SK-N-SH treated with all-trans-retinoic acid at 6 μM for 48 hours (cell line): ENCODE results near the gene BLMH.

ENCODE experiments used
- ARNTL ChIP-seq: fragments of 450-650 bp; formaldehyde crosslinking; IDR thresholded peaks from 2 replicates; pipeline ENCODE4 v1.5.0; 2020; ENCODE audit warnings: low read depth, mild to moderate bottlenecking, moderate library complexity, borderline replicate concordance
- OSR1 ChIP-seq: fragments of 250-450 bp; sonication (Bioruptor Pico); IDR thresholded peaks from 2 replicates; pipeline ENCODE4 v1.8.0; 2022; ENCODE audit warnings: moderate library complexity, mild to moderate bottlenecking, inconsistent platforms
- RARB ChIP-seq: fragments of 250-450 bp; sonication (Bioruptor Pico); IDR thresholded peaks from 2 replicates; pipeline ENCODE4 v1.8.0; 2021; ENCODE audit warnings: mild to moderate bottlenecking, moderate library complexity
- TF ChIP-seq, protein P1 (sequence below): fragments of 250-450 bp; sonication (Bioruptor Pico); IDR thresholded peaks from 2 replicates; pipeline ENCODE4 v1.5.1; 2021; ENCODE audit warnings: mild to moderate bottlenecking, moderate library complexity
- TF ChIP-seq, protein P2 (sequence below): fragments of 250-450 bp; sonication (Bioruptor Pico); IDR thresholded peaks from 2 replicates; pipeline ENCODE4 v1.8.0; 2020; ENCODE audit warnings: mild to moderate bottlenecking, moderate library complexity, borderline replicate concordance
- TF ChIP-seq, protein P3 (sequence below): fragments of 250-450 bp; sonication (Bioruptor Pico); IDR thresholded peaks from 2 replicates; pipeline ENCODE4 v1.5.1; 2020; ENCODE audit warnings: low read depth, mild to moderate bottlenecking, moderate library complexity

DNA sequence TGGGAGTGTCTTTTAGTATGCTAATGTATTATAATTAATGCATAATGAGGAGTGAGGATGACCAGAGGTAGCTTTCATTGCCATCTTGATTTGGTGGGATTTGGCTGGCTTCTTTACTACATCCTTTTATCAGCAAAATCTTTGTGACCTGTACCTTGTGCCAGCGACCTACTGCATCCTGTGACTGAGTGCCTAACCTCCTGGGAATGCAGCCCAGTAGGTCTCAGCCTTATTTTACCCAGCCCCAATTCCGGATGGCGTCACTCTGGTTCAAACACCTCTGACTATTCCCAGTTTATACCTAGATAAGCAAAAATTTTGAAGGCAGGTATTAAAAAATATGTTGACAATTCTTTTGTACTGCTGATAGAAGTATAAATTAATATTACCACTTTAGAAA, 10.5 kb upstream of the BLMH start:
- TF ChIP-seq RARB (CRISPR knock-in tag) (no peak), OSR1 (no peak), ARNTL (CRISPR knock-in tag) (no peak)
- TF ChIP-seq, protein P1, sequence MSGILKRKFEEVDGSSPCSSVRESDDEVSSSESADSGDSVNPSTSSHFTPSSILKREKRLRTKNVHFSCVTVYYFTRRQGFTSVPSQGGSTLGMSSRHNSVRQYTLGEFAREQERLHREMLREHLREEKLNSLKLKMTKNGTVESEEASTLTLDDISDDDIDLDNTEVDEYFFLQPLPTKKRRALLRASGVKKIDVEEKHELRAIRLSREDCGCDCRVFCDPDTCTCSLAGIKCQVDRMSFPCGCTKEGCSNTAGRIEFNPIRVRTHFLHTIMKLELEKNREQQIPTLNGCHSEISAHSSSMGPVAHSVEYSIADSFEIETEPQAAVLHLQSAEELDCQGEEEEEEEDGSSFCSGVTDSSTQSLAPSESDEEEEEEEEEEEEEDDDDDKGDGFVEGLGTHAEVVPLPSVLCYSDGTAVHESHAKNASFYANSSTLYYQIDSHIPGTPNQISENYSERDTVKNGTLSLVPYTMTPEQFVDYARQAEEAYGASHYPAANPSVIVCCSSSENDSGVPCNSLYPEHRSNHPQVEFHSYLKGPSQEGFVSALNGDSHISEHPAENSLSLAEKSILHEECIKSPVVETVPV (CRISPR knock-in tag), result no peak
- TF ChIP-seq, protein P2, sequence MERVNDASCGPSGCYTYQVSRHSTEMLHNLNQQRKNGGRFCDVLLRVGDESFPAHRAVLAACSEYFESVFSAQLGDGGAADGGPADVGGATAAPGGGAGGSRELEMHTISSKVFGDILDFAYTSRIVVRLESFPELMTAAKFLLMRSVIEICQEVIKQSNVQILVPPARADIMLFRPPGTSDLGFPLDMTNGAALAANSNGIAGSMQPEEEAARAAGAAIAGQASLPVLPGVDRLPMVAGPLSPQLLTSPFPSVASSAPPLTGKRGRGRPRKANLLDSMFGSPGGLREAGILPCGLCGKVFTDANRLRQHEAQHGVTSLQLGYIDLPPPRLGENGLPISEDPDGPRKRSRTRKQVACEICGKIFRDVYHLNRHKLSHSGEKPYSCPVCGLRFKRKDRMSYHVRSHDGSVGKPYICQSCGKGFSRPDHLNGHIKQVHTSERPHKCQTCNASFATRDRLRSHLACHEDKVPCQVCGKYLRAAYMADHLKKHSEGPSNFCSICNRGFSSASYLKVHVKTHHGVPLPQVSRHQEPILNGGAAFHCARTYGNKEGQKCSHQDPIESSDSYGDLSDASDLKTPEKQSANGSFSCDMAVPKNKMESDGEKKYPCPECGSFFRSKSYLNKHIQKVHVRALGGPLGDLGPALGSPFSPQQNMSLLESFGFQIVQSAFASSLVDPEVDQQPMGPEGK (CRISPR knock-in tag), result no peak
- TF ChIP-seq, protein P3, sequence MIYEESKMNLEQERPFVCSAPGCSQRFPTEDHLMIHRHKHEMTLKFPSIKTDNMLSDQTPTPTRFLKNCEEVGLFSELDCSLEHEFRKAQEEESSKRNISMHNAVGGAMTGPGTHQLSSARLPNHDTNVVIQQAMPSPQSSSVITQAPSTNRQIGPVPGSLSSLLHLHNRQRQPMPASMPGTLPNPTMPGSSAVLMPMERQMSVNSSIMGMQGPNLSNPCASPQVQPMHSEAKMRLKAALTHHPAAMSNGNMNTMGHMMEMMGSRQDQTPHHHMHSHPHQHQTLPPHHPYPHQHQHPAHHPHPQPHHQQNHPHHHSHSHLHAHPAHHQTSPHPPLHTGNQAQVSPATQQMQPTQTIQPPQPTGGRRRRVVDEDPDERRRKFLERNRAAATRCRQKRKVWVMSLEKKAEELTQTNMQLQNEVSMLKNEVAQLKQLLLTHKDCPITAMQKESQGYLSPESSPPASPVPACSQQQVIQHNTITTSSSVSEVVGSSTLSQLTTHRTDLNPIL (CRISPR knock-in tag), result no peak
